ENCODE results near the gene AFF3.
"Not testable (repeated sequence)": the region's sequence is repeated elsewhere in the genome, so short reads cannot be mapped to it uniquely, and the experiment has no call there.

AFF3 gene

GRCh38 chr2:99662761-99663341 lies 479.5 kb downstream of the AFF3 start:
- peak; percentile 93 for ATAC-seq
- peak; percentile 65; the same call in 1 of the 2 replicates for TF ChIP-seq CSRNP3 (CRISPR knock-in tag; IDR thresholded peaks at IDR 0.05)
- peak; percentile 88 for TF ChIP-seq PATZ1 (CRISPR knock-in tag; IDR thresholded peaks at IDR 0.05; ENCODE audit: borderline replicate concordance)
- no peak for TF ChIP-seq GLIS3 (CRISPR knock-in tag; IDR thresholded peaks at IDR 0.05)
- peak; percentile 59; the same call in 1 of the 2 replicates for TF ChIP-seq ESRRG (CRISPR knock-in tag; IDR thresholded peaks at IDR 0.05)
- no peak for TF ChIP-seq ARNTL (CRISPR knock-in tag; IDR thresholded peaks at IDR 0.05; ENCODE audit: borderline replicate concordance, low read depth)
- TF ChIP-seq OSR1 (CRISPR knock-in tag; IDR thresholded peaks at IDR 0.05): no peak
- peak; percentile 95 for TF ChIP-seq ISL1 (CRISPR knock-in tag; IDR thresholded peaks at IDR 0.05)
- TF ChIP-seq RARB (CRISPR knock-in tag; IDR thresholded peaks at IDR 0.05): peak; percentile 78; the same call in 1 of the 2 replicates
- TF ChIP-seq SNAI2 (CRISPR knock-in tag; IDR thresholded peaks at IDR 0.05): no peak
- peak; percentile 81; the same call in 1 of the 2 replicates for TF ChIP-seq TSHZ2 (CRISPR knock-in tag; IDR thresholded peaks at IDR 0.05)
- no peak for TF ChIP-seq CSDC2 (CRISPR knock-in tag; IDR thresholded peaks at IDR 0.05)
- no peak for TF ChIP-seq PPARA (CRISPR knock-in tag; IDR thresholded peaks at IDR 0.05; ENCODE audit: borderline replicate concordance)
- peak; percentile 24; the same call in 1 of the 2 replicates for TF ChIP-seq ZNF8 (CRISPR knock-in tag; IDR thresholded peaks at IDR 0.05)
- no peak for TF ChIP-seq POU6F1 (CRISPR knock-in tag; IDR thresholded peaks at IDR 0.05; ENCODE audit: borderline replicate concordance, low read depth)
- no peak for TF ChIP-seq ZNF565 (CRISPR knock-in tag; conservative IDR thresholded peaks at IDR 0.05; ENCODE audit: low read depth)
- TF ChIP-seq TOX (CRISPR knock-in tag; IDR thresholded peaks at IDR 0.05; ENCODE audit: borderline replicate concordance): peak; percentile 93
- TF ChIP-seq ZC3H10 (CRISPR knock-in tag; IDR thresholded peaks at IDR 0.05): peak; percentile 87
- TF ChIP-seq ZFP30 (CRISPR knock-in tag; IDR thresholded peaks at IDR 0.05): no peak
- TF ChIP-seq ZFP3 (CRISPR knock-in tag; IDR thresholded peaks at IDR 0.05): peak; percentile 68; the same call in 1 of the 2 replicates
- TF ChIP-seq CREB5 (CRISPR knock-in tag; IDR thresholded peaks at IDR 0.05; ENCODE audit: low read depth): peak; percentile 85
- TF ChIP-seq ZNF70 (CRISPR knock-in tag; IDR thresholded peaks at IDR 0.05): no peak
- no peak for TF ChIP-seq BACH2 (CRISPR knock-in tag; IDR thresholded peaks at IDR 0.05; ENCODE audit: borderline replicate concordance)
- peak; percentile 39; the same call in 1 of the 2 replicates for TF ChIP-seq TCF4 (CRISPR knock-in tag; IDR thresholded peaks at IDR 0.05; ENCODE audit: borderline replicate concordance)

DNA sequence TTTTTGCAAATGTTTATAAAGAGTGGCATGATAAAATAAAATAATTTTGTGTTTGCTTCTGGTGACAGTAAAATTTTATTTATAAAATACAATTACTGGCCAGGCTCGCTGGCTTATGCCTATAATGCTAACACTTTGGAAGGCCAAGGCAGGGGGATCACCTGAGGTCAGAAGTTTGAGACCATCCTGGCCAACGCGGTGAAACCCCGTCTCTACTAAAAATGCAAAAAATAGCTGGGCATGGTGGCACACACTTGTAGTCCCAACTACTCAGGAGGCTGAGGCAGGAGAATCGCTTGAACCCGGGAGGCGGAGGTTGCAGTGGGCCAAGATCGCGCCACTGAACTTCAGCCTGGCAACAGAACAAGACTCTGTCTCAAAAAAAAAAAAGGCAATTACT lies 480.6 kb downstream of the AFF3 start:
- not testable (repeated sequence) for ATAC-seq

Data from SK-N-SH treated with all-trans-retinoic acid at 6 μM for 48 hours (cell line).